Stimulated activated CD4-positive, alpha-beta T cell treated with anti-CD3 and anti-CD28 coated beads, Interleukin-4, amount 100 ng/mL, for 4 hours (primary cell): ENCODE data around the gene OR51V1.
"Not testable (repeated sequence)": the region's sequence is repeated elsewhere in the genome, so short reads cannot be mapped to it uniquely, and the experiment has no call there.

ENCODE experiments used
- DNase-seq, 2 experiments: peaks; one replicate each; pipeline ENCODE4 v3.0.0-alpha.2; 2020

Gene OR51V1

DNA sequence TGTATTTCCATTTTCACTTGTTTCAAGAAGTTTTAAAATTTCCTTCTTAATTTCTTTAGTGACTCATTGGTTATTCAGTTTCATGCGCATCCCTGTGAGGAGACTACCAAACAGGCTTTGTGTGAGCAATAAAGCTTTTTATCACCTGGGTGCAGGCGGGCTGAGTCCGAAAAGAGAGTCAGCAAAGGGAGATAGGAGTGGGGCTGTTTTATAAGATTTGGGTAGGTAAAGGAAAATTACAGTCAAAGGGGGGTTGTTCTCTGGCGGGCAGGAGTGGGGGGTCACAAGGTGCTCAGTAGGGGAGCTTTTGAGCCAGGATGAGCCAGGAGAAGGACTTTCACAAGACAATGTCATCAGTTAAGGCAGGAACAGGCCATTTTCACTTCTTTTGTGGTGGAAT lies 40.3 kb downstream of the OR51V1 start:
- not testable (repeated sequence) for DNase-seq

DNA sequence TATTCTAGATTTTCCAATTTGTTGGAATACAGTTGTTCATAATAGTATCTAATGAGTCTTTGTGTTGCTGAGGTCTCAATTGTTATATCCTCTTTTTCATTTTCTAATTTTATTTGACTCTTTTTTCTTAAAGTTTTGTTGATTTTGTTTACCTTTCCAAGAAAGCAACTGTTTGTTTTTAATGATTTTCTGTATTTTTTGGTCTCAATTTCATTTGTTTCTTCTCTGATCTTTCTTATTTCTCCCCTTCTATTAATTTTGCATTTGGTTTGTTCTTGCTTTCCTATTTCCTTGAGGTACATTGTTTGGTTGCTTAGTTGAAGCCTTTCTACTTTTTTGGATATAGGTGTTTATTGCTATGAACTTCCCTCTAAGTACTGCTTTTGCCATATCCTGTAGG lies 40.7 kb downstream of the OR51V1 start:
- no peak for DNase-seq

DNA sequence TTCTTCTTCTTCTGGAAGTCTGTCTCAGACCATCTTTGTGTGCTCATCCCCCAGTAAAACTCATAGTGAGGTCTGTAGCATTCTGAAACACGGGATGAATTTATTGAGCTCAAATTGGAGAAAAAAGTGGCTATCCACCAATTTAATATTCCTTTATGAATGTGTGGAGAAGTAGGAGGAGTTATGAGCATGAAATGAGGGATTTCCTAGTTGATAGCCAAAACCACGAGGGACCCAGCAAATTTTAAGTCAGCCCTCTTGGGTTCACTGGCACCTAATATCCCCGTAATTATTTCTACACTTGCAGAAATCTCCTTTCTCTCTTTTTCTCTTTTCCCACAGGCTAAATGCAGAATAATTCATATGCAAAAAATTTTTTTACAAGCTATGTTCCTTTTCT lies 45.8 kb downstream of the OR51V1 start, which contains the start of gene OR52A1:
Gene OR52A1 (minus strand): TSS at position 101 of the 400 bp plus-strand sequence. CDS start 2,388 bp downstream, outside the sequence.
- DNase-seq, result no peak

DNA sequence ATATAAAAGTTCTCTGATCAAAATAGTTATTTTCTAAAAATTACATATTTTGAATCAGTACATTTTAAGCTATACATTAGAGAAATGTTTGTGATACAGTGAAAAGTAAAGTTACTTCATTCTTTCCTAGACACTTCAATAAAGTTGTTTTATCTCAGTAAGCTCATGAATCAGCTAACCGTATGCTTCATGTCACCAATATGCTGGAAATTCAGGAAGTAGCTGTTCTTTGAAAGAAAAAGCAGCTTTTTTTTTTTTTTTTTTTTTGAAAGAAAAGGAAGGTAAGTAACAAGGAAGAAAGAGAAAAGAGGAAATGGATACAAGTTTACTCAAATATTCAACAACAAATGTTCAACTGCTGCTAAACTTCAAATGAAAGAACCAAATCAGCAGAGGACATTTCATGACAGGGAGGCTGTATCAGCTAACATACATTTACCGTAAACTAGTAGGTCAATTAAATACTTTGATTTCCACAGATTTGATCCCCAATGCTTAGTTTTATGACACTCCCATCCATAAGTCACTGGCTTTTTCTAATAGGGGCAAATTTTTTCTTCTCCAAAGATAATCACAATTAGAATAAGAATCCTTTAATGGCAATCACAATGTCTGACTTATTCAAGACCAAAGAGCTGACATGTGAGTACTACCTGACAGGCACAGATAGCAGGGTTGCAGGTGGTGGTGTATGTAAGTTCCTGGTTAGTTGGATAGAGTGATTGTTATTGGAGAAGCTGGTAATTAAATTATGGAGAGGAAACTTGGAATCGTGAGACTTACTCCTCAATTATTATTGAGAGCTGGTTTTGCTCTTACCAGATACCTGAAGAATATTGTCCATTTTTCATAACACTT lies 46.7 kb downstream of the OR51V1 start:
- DNase-seq, result no peak

DNA sequence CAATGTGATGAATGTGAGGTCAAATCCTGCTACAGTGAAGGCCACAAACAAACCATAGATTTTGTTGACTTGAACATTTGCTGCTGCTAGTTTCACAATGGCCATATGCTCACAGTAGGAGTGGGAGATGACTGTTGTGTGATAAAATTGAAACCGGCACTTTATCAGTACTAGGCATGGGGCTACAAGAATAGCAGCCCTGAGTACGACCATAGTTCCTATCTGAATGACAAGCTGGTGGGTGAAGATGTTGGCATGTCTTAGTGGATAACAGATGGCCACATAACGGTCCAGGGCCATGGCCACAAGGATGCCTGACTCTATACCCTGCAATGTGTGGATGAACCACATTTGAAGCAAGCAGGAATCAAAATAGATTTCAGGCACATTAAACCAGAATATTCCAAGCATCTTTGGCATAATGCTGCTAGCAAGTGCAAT lies 48.7 kb downstream of the OR51V1 start:
- no peak for DNase-seq
